ENCODE measurements around the gene ZNF778. TPM values are rescaled to one million over a fixed set of nuclear protein-coding genes. Genes with fewer than 3 reads are reported as not detected.

Gene ZNF778
- total RNA-seq, 1 experiment from 2014 or later = 15.3 TPM

DNA sequence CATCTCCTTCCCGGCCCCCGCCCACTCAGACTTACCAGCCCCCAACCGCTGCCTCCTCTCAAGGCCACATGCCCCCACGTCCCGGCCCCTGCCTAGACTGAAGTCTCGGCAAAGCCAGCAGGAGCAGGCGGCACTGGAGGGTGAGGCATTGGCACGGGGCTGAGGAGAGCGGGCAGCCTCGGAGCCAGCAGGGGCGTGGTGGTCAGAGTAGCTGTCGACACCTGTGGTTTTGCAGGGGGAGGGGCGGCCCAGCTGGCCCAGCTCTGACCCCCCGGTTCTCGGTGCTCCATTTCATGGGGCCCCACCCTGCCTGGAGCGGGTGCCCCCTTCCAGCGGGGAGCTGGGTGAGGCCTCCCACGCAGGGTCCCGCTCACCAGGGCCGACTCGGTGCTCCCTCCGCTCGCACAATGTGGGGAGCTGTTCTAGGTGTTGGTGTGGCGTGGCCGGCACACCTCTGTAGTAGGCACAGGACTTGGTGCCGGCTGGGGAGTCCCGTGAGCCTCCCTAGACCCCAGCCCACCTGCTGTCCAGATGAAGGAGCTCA lies 41.3 kb upstream of the ZNF778 start:
- CTCF ChIA-PET = interaction anchor here (0.5 to 1.2 kb wide), 3 partner anchors 14 to 474 kb away, joined by 3 to 6 read pairs (median 5); no protein-coding TSS in a partner anchor
- BruUV-seq (replicated peaks) = no TSS peak

DNA sequence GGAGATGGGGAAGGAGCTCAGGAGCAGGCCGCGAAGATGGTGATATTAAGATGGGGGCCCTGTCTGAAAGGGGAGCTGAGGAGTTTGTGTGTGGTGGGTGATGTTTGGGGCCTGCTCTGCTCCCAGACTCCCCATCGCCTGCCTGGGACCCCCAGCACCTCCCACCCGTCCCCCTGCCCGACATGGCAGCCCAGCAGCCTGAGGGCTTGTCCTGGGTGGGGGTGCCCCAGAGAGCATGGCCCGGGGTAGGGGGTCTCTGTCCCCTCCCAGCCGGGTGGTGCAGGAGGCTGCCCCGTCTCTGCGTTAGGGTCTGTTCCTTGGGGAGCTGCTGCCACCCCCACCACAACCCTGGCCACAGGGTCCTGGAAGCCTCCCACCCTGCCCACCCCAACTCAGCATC lies 40.8 kb upstream of the ZNF778 start:
- Mint-ChIP-seq H3K9me3 (ENCODE audit: low read depth, unreplicated experiment) (no peaks in the 10 kb centered on the region), H3K4me3 (ENCODE audit: low read depth, unreplicated experiment) (no peak overlapping the region), H3K27ac (ENCODE audit: unreplicated experiment) (no peak overlapping the region), H3K36me3 (ENCODE audit: insufficient read depth, unreplicated experiment) (peaks cover 5% of the 10 kb centered on the region), H3K27me3 (ENCODE audit: unreplicated experiment) (peaks cover 51% of the 10 kb centered on the region), H3K4me1 (ENCODE audit: low read depth, unreplicated experiment) (no peaks in the 10 kb centered on the region)
- DNase-seq = no peak
- CTCF ChIA-PET = interaction anchor here (0.6 to 1.2 kb wide), 2 partner anchors 14 to 343 kb away, joined by 3 to 5 read pairs; no protein-coding TSS in a partner anchor
- intact Hi-C loops (cut with micrococcal nuclease; ENCODE audit: unreplicated experiment) = no loop called here
- no TSS peak for BruUV-seq (replicated peaks)
- TF ChIP-seq, protein P1, sequence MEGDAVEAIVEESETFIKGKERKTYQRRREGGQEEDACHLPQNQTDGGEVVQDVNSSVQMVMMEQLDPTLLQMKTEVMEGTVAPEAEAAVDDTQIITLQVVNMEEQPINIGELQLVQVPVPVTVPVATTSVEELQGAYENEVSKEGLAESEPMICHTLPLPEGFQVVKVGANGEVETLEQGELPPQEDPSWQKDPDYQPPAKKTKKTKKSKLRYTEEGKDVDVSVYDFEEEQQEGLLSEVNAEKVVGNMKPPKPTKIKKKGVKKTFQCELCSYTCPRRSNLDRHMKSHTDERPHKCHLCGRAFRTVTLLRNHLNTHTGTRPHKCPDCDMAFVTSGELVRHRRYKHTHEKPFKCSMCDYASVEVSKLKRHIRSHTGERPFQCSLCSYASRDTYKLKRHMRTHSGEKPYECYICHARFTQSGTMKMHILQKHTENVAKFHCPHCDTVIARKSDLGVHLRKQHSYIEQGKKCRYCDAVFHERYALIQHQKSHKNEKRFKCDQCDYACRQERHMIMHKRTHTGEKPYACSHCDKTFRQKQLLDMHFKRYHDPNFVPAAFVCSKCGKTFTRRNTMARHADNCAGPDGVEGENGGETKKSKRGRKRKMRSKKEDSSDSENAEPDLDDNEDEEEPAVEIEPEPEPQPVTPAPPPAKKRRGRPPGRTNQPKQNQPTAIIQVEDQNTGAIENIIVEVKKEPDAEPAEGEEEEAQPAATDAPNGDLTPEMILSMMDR (IDR thresholded peaks at IDR 0.05; ENCODE audit: unreplicated experiment) = no peak

More for the DNA sequence above, 41.3 kb upstream of the ZNF778 start:
- H3K4me3 Mint-ChIP-seq (ENCODE audit: low read depth, unreplicated experiment) = no peak overlapping the region
- no peak overlapping the region for H3K27ac Mint-ChIP-seq (ENCODE audit: unreplicated experiment)
- no peak for DNase-seq
- intact Hi-C loops (cut with micrococcal nuclease; ENCODE audit: unreplicated experiment) = no loop called here
- no peaks in the 10 kb centered on the region for H3K4me1 Mint-ChIP-seq (ENCODE audit: low read depth, unreplicated experiment)
- H3K36me3 Mint-ChIP-seq (ENCODE audit: insufficient read depth, unreplicated experiment) = peaks cover 5% of the 10 kb centered on the region
- no peaks in the 10 kb centered on the region for H3K9me3 Mint-ChIP-seq (ENCODE audit: low read depth, unreplicated experiment)
- TF ChIP-seq, protein P1 (IDR thresholded peaks at IDR 0.05; ENCODE audit: unreplicated experiment) = no peak
- H3K27me3 Mint-ChIP-seq (ENCODE audit: unreplicated experiment) = peaks cover 48% of the 10 kb centered on the region

DNA sequence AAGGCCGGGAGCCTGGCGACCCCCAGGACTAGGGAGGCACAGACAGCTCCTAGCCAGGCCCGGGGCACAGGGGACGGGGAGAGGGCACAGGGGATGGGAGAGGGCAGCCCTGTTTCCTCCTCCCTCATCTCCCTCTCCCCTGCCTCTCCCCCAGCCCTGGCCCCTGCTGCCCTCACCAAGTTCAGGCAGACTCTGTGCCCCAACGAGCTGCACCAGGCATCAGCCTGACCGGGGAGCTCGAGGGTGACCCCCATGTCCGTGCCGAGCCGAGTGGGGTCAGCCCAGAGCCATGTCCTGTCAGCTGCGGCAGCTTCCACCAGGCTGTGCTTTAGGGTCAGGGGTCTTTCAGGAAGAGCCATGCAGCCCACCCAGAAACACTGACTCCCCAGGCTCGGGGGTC lies 40.0 kb upstream of the ZNF778 start:
- CTCF ChIA-PET = interaction anchor here (1.2 kb wide), 1 partner anchor 13 kb away, joined by 5 read pairs; no protein-coding TSS in a partner anchor
- TF ChIP-seq, protein P1 (IDR thresholded peaks at IDR 0.05; ENCODE audit: unreplicated experiment) = no peak
- H3K4me1 Mint-ChIP-seq (ENCODE audit: low read depth, unreplicated experiment) = no peaks in the 10 kb centered on the region
- no peak overlapping the region for H3K4me3 Mint-ChIP-seq (ENCODE audit: low read depth, unreplicated experiment)
- intact Hi-C loops (cut with micrococcal nuclease; ENCODE audit: unreplicated experiment) = no loop called here
- no peak overlapping the region for H3K27ac Mint-ChIP-seq (ENCODE audit: unreplicated experiment)
- H3K9me3 Mint-ChIP-seq (ENCODE audit: low read depth, unreplicated experiment) = no peaks in the 10 kb centered on the region
- H3K27me3 Mint-ChIP-seq (ENCODE audit: unreplicated experiment) = peaks cover 58% of the 10 kb centered on the region
- H3K36me3 Mint-ChIP-seq (ENCODE audit: insufficient read depth, unreplicated experiment) = peaks cover 2% of the 10 kb centered on the region
- DNase-seq = no peak
- BruUV-seq (replicated peaks) = no TSS peak

DNA sequence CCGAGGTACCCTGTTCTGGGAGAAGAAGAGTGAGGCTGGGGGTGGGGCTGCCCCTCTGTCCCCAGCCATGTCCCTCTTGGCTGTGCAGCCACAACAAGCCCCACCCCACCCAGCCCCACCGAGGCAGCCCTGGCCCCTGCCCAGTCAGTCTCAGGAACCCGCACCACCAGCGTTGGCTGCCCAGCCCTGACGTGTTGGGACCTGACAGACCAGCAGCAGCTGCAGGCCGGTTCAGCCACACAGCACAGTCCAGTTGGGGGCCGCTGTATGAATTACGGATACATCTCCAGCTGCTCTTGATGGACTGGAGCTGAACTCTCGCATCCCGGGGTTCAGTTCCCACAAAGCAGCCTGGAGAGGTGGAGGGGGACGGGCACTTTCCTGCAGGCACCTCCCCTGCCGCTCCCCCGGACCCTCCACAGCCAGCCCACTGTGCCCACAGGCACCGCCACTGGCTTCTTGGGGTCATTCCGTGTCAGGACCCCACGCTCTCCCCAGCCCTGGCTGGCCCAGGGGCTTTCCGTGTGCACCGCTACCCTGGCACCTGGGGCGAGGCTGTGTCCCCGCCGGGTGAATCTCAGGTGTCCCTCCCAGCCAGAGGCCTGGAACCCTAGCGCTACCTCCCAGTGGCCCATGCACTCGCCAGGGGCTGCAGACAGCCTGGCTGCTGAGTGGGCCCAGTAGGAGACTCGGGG lies 38.9 kb upstream of the ZNF778 start:
- Mint-ChIP-seq H3K4me3 (ENCODE audit: low read depth, unreplicated experiment) (no peak overlapping the region), H3K4me1 (ENCODE audit: low read depth, unreplicated experiment) (no peaks in the 10 kb centered on the region), H3K9me3 (ENCODE audit: low read depth, unreplicated experiment) (no peaks in the 10 kb centered on the region), H3K36me3 (ENCODE audit: insufficient read depth, unreplicated experiment) (no peaks in the 10 kb centered on the region), H3K27ac (ENCODE audit: unreplicated experiment) (no peak overlapping the region), H3K27me3 (ENCODE audit: unreplicated experiment) (peaks cover 58% of the 10 kb centered on the region)
- DNase-seq = no peak
- no TSS peak for BruUV-seq (replicated peaks)
- CTCF ChIA-PET = interaction anchor here (0.6 kb wide), 1 partner anchor 73 kb away, joined by 3 read pairs; no protein-coding TSS in a partner anchor
- TF ChIP-seq, protein P1 (IDR thresholded peaks at IDR 0.05; ENCODE audit: unreplicated experiment) = no peak
- intact Hi-C loops (cut with micrococcal nuclease; ENCODE audit: unreplicated experiment) = no loop called here
